Esophagus squamous epithelium (tissue), 5 donors: Measurements from ENCODE around the gene HSD17B12. TPM values are rescaled to one million over a fixed set of nuclear protein-coding genes. Genes with fewer than 3 reads are reported as not detected.

Experiments used
- DNase-seq: peaks from one replicate; lab custom pipeline; 2025; lab: John Stamatoyannopoulos, UW
- H3K27ac ChIP-seq, 4 donors: fragments of 200-600 bp; sonication (generic); one replicate each; pipeline ENCODE4 v1.5.1; 2016 to 2019; ENCODE audit warnings: mild to moderate bottlenecking in 1 of 4
- H3K27me3 ChIP-seq, 4 donors: fragments of 200-600 bp; sonication (generic); 1 replicate in 3 of 4; 2 replicates in 1 of 4; pipeline versions ENCODE4 v1.5.1 to v1.6.0; 2017 to 2021; ENCODE audit warnings: antibody characterized with exemption in 1 of 4
- H3K36me3 ChIP-seq, 3 donors: fragments of 200-600 bp; sonication (generic); one replicate each; pipeline ENCODE4 v1.5.1; 2016 to 2019
- H3K4me1 ChIP-seq, 3 donors: fragments of 200-600 bp; sonication (generic); one replicate each; pipeline ENCODE4 v1.5.1; 2017 to 2019
- H3K4me3 ChIP-seq, 4 donors: fragments of 200-600 bp; sonication (generic); 1 replicate in 3 of 4; 2 replicates in 1 of 4; pipeline ENCODE4 v1.5.1; 2016 to 2019; ENCODE audit warnings: mild to moderate bottlenecking in 2 of 4, moderate library complexity in 1 of 4
- H3K9me3 ChIP-seq, 3 donors: fragments of 200-600 bp; sonication (generic); one replicate each; pipeline ENCODE4 v1.5.1; 2016 to 2019
- POLR2A ChIP-seq, 4 donors: fragments of 450-650 bp; IDR thresholded peaks; one replicate each; pipeline ENCODE4 v1.6.1; 2017; ENCODE audit warnings: antibody characterized with exemption in 4 of 4, mild to moderate bottlenecking in 4 of 4, moderate library complexity in 3 of 4
- WGBS, 2 donors: methylation state at CpG; one replicate each; pipeline ENCODE4 v1.1.5; 2018; 5-methylcytosine and 5-hydroxymethylcytosine counted together
- intact Hi-C: fragments of 100-400 bp; cut with DNase I; formaldehyde crosslinking; loops from one replicate; pipeline ENCODE4 v1.15.0; 2022
- total RNA-seq, 4 donors: library from RNA; depleted of rRNA; stranded (reverse); fragments of >200 nt; gene quantifications; one replicate each; pipeline ENCODE4 v1.1.0, GENCODE V29; 2016
- TF ChIP-seq, protein P1 (sequence below), 6 experiments: fragments of 450-650 bp in 4 of 6; fragments of 200-600 bp in 2 of 6; sonication (generic) in 2 of 6; IDR thresholded peaks; one replicate each; pipeline ENCODE4 v1.5.1; 2016 to 2019; ENCODE audit warnings: antibody characterized with exemption in 6 of 6, mild to moderate bottlenecking in 4 of 6, moderate library complexity in 4 of 6
- donor health status: DM: yes; HTN: yes; CAD: no.

HSD17B12 gene
- total RNA-seq, 4 donors from 2014 or later = 26.1 to 83.6 (median 59.1) TPM

GRCh38 chr11:43812471-43812870 is 131.9 kb downstream of the HSD17B12 start:
- no peaks in the 10 kb centered on the region for H3K27me3 ChIP-seq
- H3K4me3 ChIP-seq = no peak overlapping the region
- H3K9me3 ChIP-seq = no peaks in the 10 kb centered on the region
- intact Hi-C loops = no loop called here
- H3K36me3 ChIP-seq = peaks cover 0 to 24% (median 0%) of the 10 kb centered on the region in 3 donors
- H3K4me1 ChIP-seq = no peaks in the 10 kb centered on the region
- no peak for DNase-seq
- H3K27ac ChIP-seq = no peak overlapping the region
- TF ChIP-seq POLR2A (IDR thresholded peaks at IDR 0.05) = no peak
- TF ChIP-seq, protein P1, sequence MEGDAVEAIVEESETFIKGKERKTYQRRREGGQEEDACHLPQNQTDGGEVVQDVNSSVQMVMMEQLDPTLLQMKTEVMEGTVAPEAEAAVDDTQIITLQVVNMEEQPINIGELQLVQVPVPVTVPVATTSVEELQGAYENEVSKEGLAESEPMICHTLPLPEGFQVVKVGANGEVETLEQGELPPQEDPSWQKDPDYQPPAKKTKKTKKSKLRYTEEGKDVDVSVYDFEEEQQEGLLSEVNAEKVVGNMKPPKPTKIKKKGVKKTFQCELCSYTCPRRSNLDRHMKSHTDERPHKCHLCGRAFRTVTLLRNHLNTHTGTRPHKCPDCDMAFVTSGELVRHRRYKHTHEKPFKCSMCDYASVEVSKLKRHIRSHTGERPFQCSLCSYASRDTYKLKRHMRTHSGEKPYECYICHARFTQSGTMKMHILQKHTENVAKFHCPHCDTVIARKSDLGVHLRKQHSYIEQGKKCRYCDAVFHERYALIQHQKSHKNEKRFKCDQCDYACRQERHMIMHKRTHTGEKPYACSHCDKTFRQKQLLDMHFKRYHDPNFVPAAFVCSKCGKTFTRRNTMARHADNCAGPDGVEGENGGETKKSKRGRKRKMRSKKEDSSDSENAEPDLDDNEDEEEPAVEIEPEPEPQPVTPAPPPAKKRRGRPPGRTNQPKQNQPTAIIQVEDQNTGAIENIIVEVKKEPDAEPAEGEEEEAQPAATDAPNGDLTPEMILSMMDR (IDR thresholded peaks at IDR 0.05) = no peak

DNA sequence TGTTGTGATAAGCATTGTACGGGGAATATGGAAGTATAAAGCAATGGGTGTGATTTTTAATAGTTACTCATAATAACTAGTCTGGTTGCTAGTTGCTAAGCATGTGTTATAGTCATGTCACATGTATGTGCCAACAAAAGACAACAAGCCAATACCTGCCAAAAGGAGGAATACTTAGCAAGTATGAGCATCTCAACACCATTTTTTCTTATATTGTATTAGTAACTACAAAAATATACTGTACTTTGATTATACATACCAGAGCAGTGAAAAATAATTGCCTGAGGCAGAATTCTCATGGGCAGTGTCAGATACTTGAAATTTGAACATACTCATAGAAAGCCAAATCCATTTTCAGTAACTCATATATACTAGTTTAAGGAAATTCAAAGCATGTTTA is 137.7 kb downstream of the HSD17B12 start:
- no peak for TF ChIP-seq POLR2A (IDR thresholded peaks at IDR 0.05)
- TF ChIP-seq, protein P1 (IDR thresholded peaks at IDR 0.05) = no peak
- 33 to 47% methylated on average over 1 of the region's 1 CpG for WGBS, 2 donors
- Histone ChIP-seq H3K27ac (no peak overlapping the region), H3K36me3 (peaks cover 0 to 53% (median 0%) of the 10 kb centered on the region in 3 donors), H3K4me1 (no peaks in the 10 kb centered on the region), H3K9me3 (no peaks in the 10 kb centered on the region), H3K4me3 (no peak overlapping the region), H3K27me3 (no peaks in the 10 kb centered on the region)
- DNase-seq = no peak
- intact Hi-C loops = no loop called here

GRCh38 chr11:43819926-43820325 is 139.4 kb downstream of the HSD17B12 start:
- TF ChIP-seq, protein P1 (IDR thresholded peaks at IDR 0.05) = no peak
- no peak for TF ChIP-seq POLR2A (IDR thresholded peaks at IDR 0.05)
- peaks cover 0 to 61% (median 0%) of the 10 kb centered on the region in 3 donors for H3K36me3 ChIP-seq
- H3K9me3 ChIP-seq = no peaks in the 10 kb centered on the region
- H3K4me3 ChIP-seq = no peak overlapping the region
- H3K4me1 ChIP-seq = no peaks in the 10 kb centered on the region
- no peak for DNase-seq
- no peaks in the 10 kb centered on the region for H3K27me3 ChIP-seq
- H3K27ac ChIP-seq = no peak overlapping the region
- WGBS, 2 donors = 69 to 73% methylated on average over 2 of the region's 2 CpGs
- intact Hi-C loops = no loop called here

- no peaks in the 10 kb centered on the region for H3K4me1 ChIP-seq
- no peak for DNase-seq
- no peak overlapping the region for H3K4me3 ChIP-seq
- no peaks in the 10 kb centered on the region for H3K9me3 ChIP-seq
- no peak for TF ChIP-seq POLR2A (IDR thresholded peaks at IDR 0.05)
- TF ChIP-seq, protein P1 (IDR thresholded peaks at IDR 0.05) = no peak
- H3K27me3 ChIP-seq = no peaks in the 10 kb centered on the region
- intact Hi-C loops = no loop called here
- WGBS, 2 donors = 91 to 93% methylated on average over 6 of the region's 6 CpGs
- no peak overlapping the region for H3K27ac ChIP-seq
- H3K36me3 ChIP-seq = peaks cover 0 to 43% (median 0%) of the 10 kb centered on the region in 3 donors
Measured at GRCh38 chr11:43823316-43823715, 142.8 kb downstream of the HSD17B12 start.

DNA sequence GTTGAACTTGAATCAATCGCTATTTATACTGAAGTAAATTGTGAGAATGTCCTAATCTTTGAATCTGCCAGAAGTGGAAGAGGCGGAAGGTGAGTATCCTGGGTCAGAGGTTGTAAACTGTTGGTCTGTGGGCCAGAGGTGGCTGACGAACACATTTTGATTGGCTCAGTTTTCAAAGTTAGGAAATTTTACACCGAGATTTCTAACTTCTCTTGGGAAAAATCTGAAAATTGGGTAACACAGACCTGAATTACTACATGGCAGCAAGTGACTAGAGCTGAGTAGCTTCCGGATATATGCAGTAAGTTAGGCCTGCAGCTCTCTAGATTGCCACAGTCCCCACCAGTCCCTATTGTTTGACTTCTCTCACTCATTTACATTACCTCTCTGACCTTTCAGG is 143.3 kb downstream of the HSD17B12 start:
- no peaks in the 10 kb centered on the region for H3K9me3 ChIP-seq
- 92 to 97% methylated on average over 5 of the region's 5 CpGs for WGBS, 2 donors
- no peak overlapping the region for H3K4me3 ChIP-seq
- H3K36me3 ChIP-seq = peaks cover 0 to 43% (median 0%) of the 10 kb centered on the region in 3 donors
- DNase-seq = no peak
- intact Hi-C loops = no loop called here
- TF ChIP-seq, protein P1 (IDR thresholded peaks at IDR 0.05) = no peak
- TF ChIP-seq POLR2A (IDR thresholded peaks at IDR 0.05) = no peak
- H3K27me3 ChIP-seq = no peaks in the 10 kb centered on the region
- H3K4me1 ChIP-seq = no peaks in the 10 kb centered on the region
- H3K27ac ChIP-seq = no peak overlapping the region
